ENCODE measurements around the gene ANO2. TPM values are rescaled to one million over a fixed set of nuclear protein-coding genes. Genes with fewer than 3 reads are reported as not detected.

Gene ANO2
- total and polyA plus RNA-seq, 2 donors (not counting 3 experiments of a cell fraction or from before 2014, with no cell fraction given): 15.4 to 65.0 TPM

DNA sequence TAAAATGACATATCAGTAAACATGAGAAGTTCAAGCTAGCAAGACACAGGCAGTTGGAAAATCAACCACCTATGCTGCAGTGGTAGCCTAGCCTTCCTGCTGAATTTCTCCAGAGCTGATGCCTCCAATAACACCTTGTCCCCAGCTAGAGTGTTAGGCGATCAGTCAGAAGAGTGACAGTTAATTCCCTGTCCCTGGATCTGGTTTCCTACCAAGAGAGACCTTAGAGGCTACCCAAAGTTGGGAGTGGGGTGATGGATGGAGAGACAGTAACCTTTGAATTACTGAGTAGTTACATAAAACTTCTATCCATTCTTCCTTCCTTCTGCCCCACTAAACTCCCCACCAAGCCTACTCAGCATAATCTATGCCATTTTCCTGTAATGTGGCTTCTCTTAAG, 1.9 kb upstream of the ANO2 start:
- H3K27me3 ChIP-seq (ENCODE audit: control insufficient read depth in 2 of 2, insufficient read depth in 2 of 2, low read length in 2 of 2): no peaks in the 10 kb centered on the region
- dilution Hi-C loops (cut with MboI; ENCODE audit: extremely low pct_ligation_motif_present, low sequenced_read_pairs): no loop called here
- TF ChIP-seq MAX (IDR thresholded peaks at IDR 0.05; ENCODE audit: insufficient read depth, insufficient read length): no peak
- TF ChIP-seq POLR2AphosphoS5 (IDR thresholded peaks at IDR 0.05; ENCODE audit: insufficient read depth, low read depth, low read length): no peak
- TF ChIP-seq FOS (IDR thresholded peaks at IDR 0.05; ENCODE audit: borderline replicate concordance, insufficient read depth, low read length): no peak
- TF ChIP-seq JUN (IDR thresholded peaks at IDR 0.05; ENCODE audit: borderline replicate concordance, insufficient read depth, insufficient read length, low read depth): no peak
- TF ChIP-seq POLR2A (IDR thresholded peaks at IDR 0.05; ENCODE audit: low read depth, low read length): no peak
- TF ChIP-seq MYC (IDR thresholded peaks at IDR 0.05; ENCODE audit: low read depth, low read length): no peak
- TF ChIP-seq EZH2 (IDR thresholded peaks at IDR 0.05; ENCODE audit: borderline replicate concordance, low read depth, low read length, severe bottlenecking): no peak
- TF ChIP-seq, protein P1, sequence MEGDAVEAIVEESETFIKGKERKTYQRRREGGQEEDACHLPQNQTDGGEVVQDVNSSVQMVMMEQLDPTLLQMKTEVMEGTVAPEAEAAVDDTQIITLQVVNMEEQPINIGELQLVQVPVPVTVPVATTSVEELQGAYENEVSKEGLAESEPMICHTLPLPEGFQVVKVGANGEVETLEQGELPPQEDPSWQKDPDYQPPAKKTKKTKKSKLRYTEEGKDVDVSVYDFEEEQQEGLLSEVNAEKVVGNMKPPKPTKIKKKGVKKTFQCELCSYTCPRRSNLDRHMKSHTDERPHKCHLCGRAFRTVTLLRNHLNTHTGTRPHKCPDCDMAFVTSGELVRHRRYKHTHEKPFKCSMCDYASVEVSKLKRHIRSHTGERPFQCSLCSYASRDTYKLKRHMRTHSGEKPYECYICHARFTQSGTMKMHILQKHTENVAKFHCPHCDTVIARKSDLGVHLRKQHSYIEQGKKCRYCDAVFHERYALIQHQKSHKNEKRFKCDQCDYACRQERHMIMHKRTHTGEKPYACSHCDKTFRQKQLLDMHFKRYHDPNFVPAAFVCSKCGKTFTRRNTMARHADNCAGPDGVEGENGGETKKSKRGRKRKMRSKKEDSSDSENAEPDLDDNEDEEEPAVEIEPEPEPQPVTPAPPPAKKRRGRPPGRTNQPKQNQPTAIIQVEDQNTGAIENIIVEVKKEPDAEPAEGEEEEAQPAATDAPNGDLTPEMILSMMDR (IDR thresholded peaks at IDR 0.05; ENCODE audit: extremely low read depth in 1 of 2, insufficient read depth in 1 of 2, low read depth in 1 of 2, low read length in 2 of 2): no peak
- no peak for TF ChIP-seq GATA2 (IDR thresholded peaks at IDR 0.05; ENCODE audit: insufficient read depth, insufficient read length, low read depth, low read length)
- no peak overlapping the region for H3K4me2 ChIP-seq (ENCODE audit: insufficient read depth, low read length)
- intact Hi-C loops (cut with micrococcal nuclease): no loop called here
- H2AFZ ChIP-seq (ENCODE audit: low read depth, low read length): no peak overlapping the region
- no TSS peak for BruUV-seq (replicated peaks)
- no peak overlapping the region for H3K9ac ChIP-seq (replicated peaks; ENCODE audit: extremely low read depth, insufficient read depth, low read length)
- H3K36me3 ChIP-seq (ENCODE audit: control insufficient read depth in 2 of 2, extremely low read depth in 1 of 2, insufficient read depth in 2 of 2, low read length in 2 of 2): peaks cover 72 to 77% of the 10 kb centered on the region in 2 experiments
- FAIRE-seq (no peak), DNase-seq (ENCODE audit: low read depth, low spot score) (no peak)
- H3K79me2 ChIP-seq (ENCODE audit: control insufficient read depth, insufficient read depth, low read length): no peaks in the 10 kb centered on the region
- no peak overlapping the region for H3K27ac ChIP-seq (ENCODE audit: insufficient read depth, low read depth, low read length)
- ChIA-PET CTCF (no interaction called here), POLR2A (no interaction called here)
- no peaks in the 10 kb centered on the region for H3K9me3 ChIP-seq (replicated peaks; ENCODE audit: control insufficient read depth, insufficient read depth, low read length)
- H3K4me3 ChIP-seq (replicated peaks in 1 of 3; ENCODE audit: insufficient read depth in 1 of 3, low read depth in 1 of 3, low read length in 3 of 3): no peak overlapping the region
- H3K4me1 ChIP-seq (ENCODE audit: control insufficient read depth, extremely low read depth, insufficient read depth, low read length): peaks cover 2% of the 10 kb centered on the region
- no peaks in the 10 kb centered on the region for H3K9me1 ChIP-seq (replicated peaks; ENCODE audit: control insufficient read depth, extremely low read depth, insufficient read depth, low read length)
- no peaks in the 10 kb centered on the region for H4K20me1 ChIP-seq (replicated peaks; ENCODE audit: control insufficient read depth, extremely low read depth, insufficient read depth, low read length)
